ENCODE results near the gene AMIGO3.

AMIGO3 gene

DNA sequence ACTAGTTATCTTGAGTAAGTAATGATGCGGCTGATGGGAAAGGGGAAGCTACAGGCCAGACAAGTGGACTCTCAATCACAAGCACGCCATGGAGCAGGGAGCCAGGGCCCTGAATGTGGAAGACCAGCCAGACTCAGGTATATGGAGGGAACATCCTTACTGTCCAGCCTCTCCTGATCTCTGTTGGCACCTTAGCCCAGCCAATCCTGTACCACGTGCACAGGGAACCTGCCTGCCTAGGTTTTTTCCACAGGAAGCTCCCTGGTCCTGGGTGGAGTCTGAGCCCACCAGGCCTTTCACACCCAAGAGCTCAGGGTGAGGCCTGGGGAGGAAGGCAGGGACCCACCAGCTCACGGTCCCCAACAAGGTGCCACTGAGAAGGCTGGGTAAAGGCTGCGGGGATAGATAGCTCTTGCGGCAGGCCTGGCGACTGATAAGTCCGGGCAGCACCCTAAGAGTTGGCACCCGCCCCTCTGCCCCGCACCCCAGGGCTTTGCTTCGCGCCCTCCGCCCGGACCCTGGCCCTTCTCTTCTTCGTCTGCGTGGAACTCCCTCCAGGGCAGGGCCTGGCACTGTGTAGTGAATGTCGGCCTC lies 46.3 kb downstream of the AMIGO3 start:
- DNase-seq (ENCODE audit: low spot score): peak; percentile 21
- CTCF ChIA-PET: interaction anchor here (0.7 to 3.3 kb wide), 2 partner anchors 50 to 133 kb away, joined by 5 to 44 read pairs; no protein-coding TSS in a partner anchor
- TF ChIP-seq, protein P1, sequence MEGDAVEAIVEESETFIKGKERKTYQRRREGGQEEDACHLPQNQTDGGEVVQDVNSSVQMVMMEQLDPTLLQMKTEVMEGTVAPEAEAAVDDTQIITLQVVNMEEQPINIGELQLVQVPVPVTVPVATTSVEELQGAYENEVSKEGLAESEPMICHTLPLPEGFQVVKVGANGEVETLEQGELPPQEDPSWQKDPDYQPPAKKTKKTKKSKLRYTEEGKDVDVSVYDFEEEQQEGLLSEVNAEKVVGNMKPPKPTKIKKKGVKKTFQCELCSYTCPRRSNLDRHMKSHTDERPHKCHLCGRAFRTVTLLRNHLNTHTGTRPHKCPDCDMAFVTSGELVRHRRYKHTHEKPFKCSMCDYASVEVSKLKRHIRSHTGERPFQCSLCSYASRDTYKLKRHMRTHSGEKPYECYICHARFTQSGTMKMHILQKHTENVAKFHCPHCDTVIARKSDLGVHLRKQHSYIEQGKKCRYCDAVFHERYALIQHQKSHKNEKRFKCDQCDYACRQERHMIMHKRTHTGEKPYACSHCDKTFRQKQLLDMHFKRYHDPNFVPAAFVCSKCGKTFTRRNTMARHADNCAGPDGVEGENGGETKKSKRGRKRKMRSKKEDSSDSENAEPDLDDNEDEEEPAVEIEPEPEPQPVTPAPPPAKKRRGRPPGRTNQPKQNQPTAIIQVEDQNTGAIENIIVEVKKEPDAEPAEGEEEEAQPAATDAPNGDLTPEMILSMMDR (conservative IDR thresholded peaks at IDR 0.05; ENCODE audit: low read depth): no peak
- POLR2A ChIA-PET (ENCODE audit: low non-redundant PET): interaction anchor here (0.6 to 1.4 kb wide), 3 partner anchors 73 to 137 kb away, joined by 4 to 6 read pairs (median 4); no protein-coding TSS in a partner anchor
- peak overlapping the region; percentile 95 for H3K27ac ChIP-seq

- ChIA-PET CTCF (interaction anchor here (0.6 to 3.3 kb wide), 8 partner anchors 8 to 217 kb away, joined by 3 to 44 read pairs (median 4); partner anchors contain the start of gene BSN), POLR2A (ENCODE audit: low non-redundant PET) (interaction anchor here (1.4 kb wide), 1 partner anchor 132 kb away, joined by 6 read pairs; no protein-coding TSS in a partner anchor)
- TF ChIP-seq, protein P1 (conservative IDR thresholded peaks at IDR 0.05; ENCODE audit: low read depth): peak; percentile 90
- peak overlapping the region; percentile 31 for H3K27ac ChIP-seq
- DNase-seq (ENCODE audit: low spot score): peak; percentile 73
Observed at GRCh38 chr3:49671291-49672288, 47.9 kb downstream of the AMIGO3 start.

- ChIA-PET CTCF (interaction anchor here (0.6 to 3.3 kb wide), 3 partner anchors 117 to 133 kb away, joined by 4 to 44 read pairs (median 4); partner anchors contain the start of gene BSN), POLR2A (ENCODE audit: low non-redundant PET) (no interaction called here)
- TF ChIP-seq, protein P1 (conservative IDR thresholded peaks at IDR 0.05; ENCODE audit: low read depth): no peak
- peak overlapping the region; percentile 87 for H3K27ac ChIP-seq
- no peak for DNase-seq (ENCODE audit: low spot score)
Observed at GRCh38 chr3:49670940-49671290, 48.6 kb downstream of the AMIGO3 start.

DNA sequence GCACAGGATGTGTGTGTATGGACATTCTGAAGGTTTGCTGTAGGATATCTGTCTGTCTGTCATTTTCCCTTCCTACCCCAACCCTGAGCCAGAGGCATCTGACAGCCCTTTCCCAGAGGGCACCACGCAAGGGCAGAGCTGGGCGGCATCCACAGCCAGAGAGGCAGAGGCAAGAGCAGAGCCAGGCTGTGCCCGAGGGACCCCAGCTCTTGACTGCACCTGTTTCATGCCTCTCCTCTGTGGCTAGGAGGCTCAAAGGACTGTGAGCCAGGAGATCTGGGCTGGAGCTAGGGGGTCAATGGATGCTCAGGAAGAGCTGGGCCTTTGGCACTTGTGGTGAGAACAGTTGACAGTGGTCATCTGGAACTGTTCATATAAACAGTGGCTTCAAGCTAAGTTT lies 50.1 kb downstream of the AMIGO3 start:
- ChIA-PET CTCF (no interaction called here), POLR2A (ENCODE audit: low non-redundant PET) (no interaction called here)
- TF ChIP-seq, protein P1 (conservative IDR thresholded peaks at IDR 0.05; ENCODE audit: low read depth): no peak
- DNase-seq (ENCODE audit: low spot score): no peak
- H3K27ac ChIP-seq: peak overlapping the region; percentile 87

DNA sequence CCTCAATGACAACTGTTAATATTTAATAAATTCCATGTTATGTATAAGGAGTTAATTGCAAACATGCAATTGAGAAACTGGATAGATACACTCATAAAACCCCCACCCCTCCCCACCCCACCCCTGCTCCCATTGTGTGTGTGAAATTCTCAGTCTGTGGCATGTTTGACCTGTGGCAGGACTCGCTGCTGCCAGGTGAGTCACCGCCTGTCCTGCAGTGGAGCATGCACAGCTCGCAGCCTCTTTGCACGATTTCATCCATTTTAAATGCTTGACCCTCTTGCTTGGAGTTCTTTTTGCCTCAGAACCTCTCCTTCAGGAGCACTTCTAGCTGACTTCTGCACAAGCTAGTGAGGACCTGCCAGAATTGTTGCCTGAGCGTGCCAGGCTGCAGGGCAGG lies 50.6 kb downstream of the AMIGO3 start:
- POLR2A ChIA-PET (ENCODE audit: low non-redundant PET): no interaction called here
- CTCF ChIA-PET: no interaction called here
- peak overlapping the region; percentile 87 for H3K27ac ChIP-seq
- DNase-seq (ENCODE audit: low spot score): peak; percentile 38
- TF ChIP-seq, protein P1 (conservative IDR thresholded peaks at IDR 0.05; ENCODE audit: low read depth): no peak

- POLR2A ChIA-PET (ENCODE audit: low non-redundant PET): no interaction called here
- TF ChIP-seq, protein P1 (conservative IDR thresholded peaks at IDR 0.05; ENCODE audit: low read depth): no peak
- peak overlapping the region; percentile 87 for H3K27ac ChIP-seq
Observed at GRCh38 chr3:49668414-49668797, 51.1 kb downstream of the AMIGO3 start.

More at GRCh38 chr3:49668414-49668797, 51.1 kb downstream of the AMIGO3 start:
- CTCF ChIA-PET: no interaction called here
- DNase-seq (ENCODE audit: low spot score): no peak

All from RWPE1 (cell line).